Endothelial cell of umbilical vein (primary cell): Measurements from ENCODE around the gene HBE1. TPM values are rescaled to one million over a fixed set of nuclear protein-coding genes. Genes with fewer than 3 reads are reported as not detected.

Experiments
- BruUV-seq: library from RNA; stranded (reverse); fragments of 400-500 nt; replicated peaks from 2 replicates; lab custom pipeline; 2021; lab: Mats Ljungman, UMichigan
- CTCF ChIA-PET: fragments of 300-600, 350-600 bp; sonication (Branson Sonifier 250); formaldehyde crosslinking; loops from one replicate; lab custom pipeline; 2021; ENCODE audit warnings: antibody characterized with exemption, inconsistent platforms; lab: Charles Lee
- POLR2A ChIA-PET: fragments of 300-600, 350-600 bp; sonication (Branson Sonifier 250); formaldehyde crosslinking; loops from one replicate; lab custom pipeline; 2021; ENCODE audit warnings: antibody characterized with exemption, inconsistent platforms; lab: Charles Lee
- DNase-seq: peaks from one replicate; pipeline ENCODE4 v3.0.0-alpha.2; 2011; ENCODE audit warnings: low read depth, low spot score
- FAIRE-seq: peaks from 2 replicates; lab custom pipeline; 2011; peaks lifted over from hg19 to GRCh38; lab: Jason Lieb, UNC
- H2AFZ ChIP-seq: 2 replicates; pipeline ENCODE4 v1.6.0; 2012; ENCODE audit warnings: low read depth, low read length, control low read depth, inconsistent platforms
- H3K27ac ChIP-seq: 2 replicates; pipeline ENCODE4 v1.5.1; 2011; ENCODE audit warnings: low read depth, mild to moderate bottlenecking, control low read depth, low read length, moderate library complexity; ENCODE audit not compliant: insufficient read depth
- H3K27me3 ChIP-seq, 2 experiments: 2 replicates each; pipeline versions ENCODE4 v1.6.0 to v1.6.1; 2011; ENCODE audit warnings: low read length in 2 of 2, mixed read lengths in 1 of 2; ENCODE audit not compliant: control insufficient read depth in 2 of 2, insufficient read depth in 2 of 2
- H3K36me3 ChIP-seq, 2 experiments: 2 replicates in 1 of 2; 3 replicates in 1 of 2; pipeline ENCODE4 v1.5.1; 2011; ENCODE audit warnings: low read length in 2 of 2, mild to moderate bottlenecking in 1 of 2, moderate library complexity in 1 of 2; ENCODE audit not compliant: control insufficient read depth in 2 of 2, insufficient read depth in 2 of 2; ENCODE audit errors: extremely low read depth in 1 of 2
- H3K4me1 ChIP-seq: 3 replicates; pipeline ENCODE4 v1.5.1; 2011; ENCODE audit warnings: mild to moderate bottlenecking, low read length; ENCODE audit not compliant: control insufficient read depth, insufficient read depth; ENCODE audit errors: extremely low read depth
- H3K4me2 ChIP-seq: 2 replicates; pipeline ENCODE4 v1.6.1; 2011; ENCODE audit warnings: low read length, control low read depth, mixed read lengths; ENCODE audit not compliant: insufficient read depth
- H3K4me3 ChIP-seq, 3 experiments: fragments of 200-600 bp in 1 of 3; sonication (generic), shearing (Covaris generic) in 1 of 3; replicated peaks in 1 of 3; 2 replicates each; pipeline ENCODE4 v1.5.1; 2011 to 2016; ENCODE audit warnings: control low read depth in 3 of 3, low read length in 3 of 3, mild to moderate bottlenecking in 2 of 3, inconsistent platforms in 1 of 3, low read depth in 1 of 3, moderate library complexity in 1 of 3; ENCODE audit not compliant: insufficient read depth in 1 of 3
- H3K79me2 ChIP-seq: 2 replicates; pipeline ENCODE4 v1.6.0; 2012; ENCODE audit warnings: low read length, inconsistent platforms; ENCODE audit not compliant: control insufficient read depth, insufficient read depth
- H3K9ac ChIP-seq: replicated peaks from 2 replicates; pipeline ENCODE3; 2011; ENCODE audit warnings: low read length, control low read depth; ENCODE audit not compliant: insufficient read depth; ENCODE audit errors: extremely low read depth
- H3K9me1 ChIP-seq: replicated peaks from 3 replicates; pipeline ENCODE4 v1.6.0; 2011; ENCODE audit warnings: mild to moderate bottlenecking, low read length; ENCODE audit not compliant: control insufficient read depth, insufficient read depth; ENCODE audit errors: extremely low read depth
- H3K9me3 ChIP-seq: replicated peaks from 2 replicates; pipeline ENCODE4 v1.5.1; 2012; ENCODE audit warnings: low read length, inconsistent platforms; ENCODE audit not compliant: control insufficient read depth, insufficient read depth
- H4K20me1 ChIP-seq: replicated peaks from 2 replicates; pipeline ENCODE3; 2011; ENCODE audit warnings: mild to moderate bottlenecking, low read length; ENCODE audit not compliant: control insufficient read depth, insufficient read depth; ENCODE audit errors: extremely low read depth
- EZH2 ChIP-seq: IDR thresholded peaks from 2 replicates; pipeline ENCODE4 v1.6.1; 2012; ENCODE audit warnings: borderline replicate concordance, low read depth, mild to moderate bottlenecking, moderate library complexity, low read length, inconsistent platforms; ENCODE audit not compliant: severe bottlenecking
- FOS ChIP-seq: IDR thresholded peaks from 2 replicates; pipeline ENCODE4 v1.6.1; 2011; ENCODE audit warnings: mild to moderate bottlenecking, low read length, moderate library complexity, borderline replicate concordance; ENCODE audit not compliant: insufficient read depth
- GATA2 ChIP-seq: IDR thresholded peaks from 2 replicates; pipeline ENCODE4 v1.7.0; 2011; ENCODE audit warnings: low read depth, mild to moderate bottlenecking, moderate library complexity, mixed read lengths, low read length; ENCODE audit not compliant: insufficient read length, insufficient read depth
- JUN ChIP-seq: IDR thresholded peaks from 2 replicates; pipeline ENCODE4 v1.6.1; 2011; ENCODE audit warnings: borderline replicate concordance, low read depth; ENCODE audit not compliant: insufficient read length, insufficient read depth
- MYC ChIP-seq: IDR thresholded peaks from one replicate; pipeline ENCODE4 v1.6.1; 2011; ENCODE audit warnings: mild to moderate bottlenecking, low read depth, low read length
- POLR2A ChIP-seq: IDR thresholded peaks from 2 replicates; pipeline ENCODE4 v1.6.1; 2012; ENCODE audit warnings: low read depth, mild to moderate bottlenecking, control low read depth, low read length
- POLR2AphosphoS5 ChIP-seq: IDR thresholded peaks from 2 replicates; pipeline ENCODE4 v1.6.1; 2012; ENCODE audit warnings: low read depth, mild to moderate bottlenecking, control low read depth, low read length, moderate library complexity; ENCODE audit not compliant: insufficient read depth
- dilution Hi-C: fragments of 300-500 bp; cut with MboI; formaldehyde crosslinking; loops from one replicate; pipeline ENCODE4 v1.15.0; 2019; ENCODE audit warnings: low sequenced_read_pairs; ENCODE audit not compliant: extremely low pct_ligation_motif_present
- intact Hi-C: fragments of 100-400 bp; cut with micrococcal nuclease; formaldehyde crosslinking; loops from one replicate; pipeline ENCODE4 v1.10.0; 2022
- polyA plus RNA-seq, 4 experiments: library from polyadenylated mRNA; depleted of rRNA in 3 of 4; stranded (reverse) in 3 of 4; unstranded in 1 of 4; fragments of >200 nt; gene quantifications; 2 replicates each; pipeline versions ENCODE4 v1.2.1 to v1.2.3, GENCODE V29; 2011 to 2012; ENCODE audit warnings: missing spikeins in 1 of 4
- total RNA-seq: library from RNA; stranded (reverse); gene quantifications from 2 replicates; pipeline ENCODE4 v1.2.3, GENCODE V29; 2021
- TF ChIP-seq, protein P1 (sequence below), 2 donors: IDR thresholded peaks; 1 replicate in 1 of 2; 2 replicates in 1 of 2; pipeline ENCODE4 v1.5.1; 2011; ENCODE audit warnings: low read length in 2 of 2, mild to moderate bottlenecking in 2 of 2, moderate library complexity in 2 of 2, control low read depth in 1 of 2, inconsistent platforms in 1 of 2, low read depth in 1 of 2; ENCODE audit not compliant: insufficient read depth in 1 of 2; ENCODE audit errors: extremely low read depth in 1 of 2
- TF ChIP-seq, protein P2 (sequence below): IDR thresholded peaks from 2 replicates; pipeline ENCODE4 v1.6.1; 2011; ENCODE audit not compliant: insufficient read depth, insufficient read length

Gene HBE1
- total and polyA plus RNA-seq, 2 donors (not counting 3 experiments of a cell fraction or from before 2014, with no cell fraction given), result 0.37 TPM; not detected in 1

- intact Hi-C loops, result no loop called here
- TF ChIP-seq POLR2A (no peak), MYC (no peak), POLR2AphosphoS5 (no peak), FOS (no peak), EZH2 (no peak), JUN (no peak), GATA2 (no peak)
- TF ChIP-seq, protein P1, sequence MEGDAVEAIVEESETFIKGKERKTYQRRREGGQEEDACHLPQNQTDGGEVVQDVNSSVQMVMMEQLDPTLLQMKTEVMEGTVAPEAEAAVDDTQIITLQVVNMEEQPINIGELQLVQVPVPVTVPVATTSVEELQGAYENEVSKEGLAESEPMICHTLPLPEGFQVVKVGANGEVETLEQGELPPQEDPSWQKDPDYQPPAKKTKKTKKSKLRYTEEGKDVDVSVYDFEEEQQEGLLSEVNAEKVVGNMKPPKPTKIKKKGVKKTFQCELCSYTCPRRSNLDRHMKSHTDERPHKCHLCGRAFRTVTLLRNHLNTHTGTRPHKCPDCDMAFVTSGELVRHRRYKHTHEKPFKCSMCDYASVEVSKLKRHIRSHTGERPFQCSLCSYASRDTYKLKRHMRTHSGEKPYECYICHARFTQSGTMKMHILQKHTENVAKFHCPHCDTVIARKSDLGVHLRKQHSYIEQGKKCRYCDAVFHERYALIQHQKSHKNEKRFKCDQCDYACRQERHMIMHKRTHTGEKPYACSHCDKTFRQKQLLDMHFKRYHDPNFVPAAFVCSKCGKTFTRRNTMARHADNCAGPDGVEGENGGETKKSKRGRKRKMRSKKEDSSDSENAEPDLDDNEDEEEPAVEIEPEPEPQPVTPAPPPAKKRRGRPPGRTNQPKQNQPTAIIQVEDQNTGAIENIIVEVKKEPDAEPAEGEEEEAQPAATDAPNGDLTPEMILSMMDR (IDR thresholded peaks at IDR 0.05; ENCODE audit: extremely low read depth in 1 of 2, insufficient read depth in 1 of 2, low read depth in 1 of 2, low read length in 2 of 2), result no peak
- TF ChIP-seq, protein P2, sequence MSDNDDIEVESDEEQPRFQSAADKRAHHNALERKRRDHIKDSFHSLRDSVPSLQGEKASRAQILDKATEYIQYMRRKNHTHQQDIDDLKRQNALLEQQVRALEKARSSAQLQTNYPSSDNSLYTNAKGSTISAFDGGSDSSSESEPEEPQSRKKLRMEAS, result no peak
Observed at GRCh38 chr11:5310423-5310822, 40.7 kb upstream of the HBE1 start.

More at GRCh38 chr11:5310423-5310822, 40.7 kb upstream of the HBE1 start:
- CTCF ChIA-PET, result no interaction called here
- H3K36me3 ChIP-seq, result no peaks in the 10 kb centered on the region
- no peaks in the 10 kb centered on the region for H3K27me3 ChIP-seq
- no peaks in the 10 kb centered on the region for H3K4me1 ChIP-seq
- H3K4me3 ChIP-seq, result no peak overlapping the region
- no peaks in the 10 kb centered on the region for H3K79me2 ChIP-seq
- no peaks in the 10 kb centered on the region for H3K9me1 ChIP-seq
- DNase-seq, result no peak
- no peak for FAIRE-seq
- H3K4me2 ChIP-seq, result no peak overlapping the region
- H3K27ac ChIP-seq, result no peak overlapping the region
- POLR2A ChIA-PET, result no interaction called here
- dilution Hi-C loops, result no loop called here
- no peak overlapping the region for H3K9ac ChIP-seq
- H3K9me3 ChIP-seq, result no peaks in the 10 kb centered on the region
- no peak overlapping the region for H2AFZ ChIP-seq
- H4K20me1 ChIP-seq, result no peaks in the 10 kb centered on the region
- BruUV-seq, result no TSS peak
